Activated effector memory CD4-positive, alpha-beta T cell treated with Interleukin-2 at 50 U/mL for 16 hours (primary cell): Measurements from ENCODE around the gene SCYGR7.

Source experiments
- DNase-seq: peaks from one replicate; pipeline ENCODE4 v3.0.0-alpha.2; 2020

Gene SCYGR7

DNA sequence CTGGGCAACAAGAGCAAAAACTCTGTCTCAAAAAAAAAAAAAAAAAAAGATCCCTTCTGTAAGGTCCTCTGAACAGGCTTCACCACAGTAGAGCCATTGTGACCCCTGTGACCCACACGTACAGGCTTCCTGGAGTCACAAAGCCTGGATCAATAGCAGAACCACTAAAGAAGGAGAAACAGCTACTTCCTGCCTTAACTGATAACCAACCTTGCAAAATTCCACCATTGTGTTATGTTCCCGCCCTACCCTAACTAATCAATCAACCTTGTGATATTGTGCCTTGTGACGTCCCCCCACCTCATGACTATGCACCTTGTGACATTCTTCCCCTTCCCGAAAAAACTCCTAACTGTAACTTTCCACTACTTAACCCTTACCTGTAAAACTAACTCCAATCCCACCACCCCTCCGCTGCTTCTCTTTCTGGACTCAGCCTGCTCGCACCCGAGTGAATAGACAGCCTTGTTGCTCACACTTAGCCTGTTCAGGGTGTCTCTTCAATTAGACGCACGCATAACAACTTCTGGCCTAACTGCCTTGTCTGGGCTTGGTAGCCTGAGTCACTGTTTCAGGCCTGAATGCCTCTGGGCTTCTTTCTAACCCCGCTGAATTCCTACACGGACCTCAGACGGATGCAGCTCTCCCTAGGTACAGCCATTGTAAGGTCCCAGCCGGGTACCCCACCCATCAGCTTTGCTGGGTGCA lies 31.4 kb downstream of the SCYGR7 start:
- no peak for DNase-seq

DNA sequence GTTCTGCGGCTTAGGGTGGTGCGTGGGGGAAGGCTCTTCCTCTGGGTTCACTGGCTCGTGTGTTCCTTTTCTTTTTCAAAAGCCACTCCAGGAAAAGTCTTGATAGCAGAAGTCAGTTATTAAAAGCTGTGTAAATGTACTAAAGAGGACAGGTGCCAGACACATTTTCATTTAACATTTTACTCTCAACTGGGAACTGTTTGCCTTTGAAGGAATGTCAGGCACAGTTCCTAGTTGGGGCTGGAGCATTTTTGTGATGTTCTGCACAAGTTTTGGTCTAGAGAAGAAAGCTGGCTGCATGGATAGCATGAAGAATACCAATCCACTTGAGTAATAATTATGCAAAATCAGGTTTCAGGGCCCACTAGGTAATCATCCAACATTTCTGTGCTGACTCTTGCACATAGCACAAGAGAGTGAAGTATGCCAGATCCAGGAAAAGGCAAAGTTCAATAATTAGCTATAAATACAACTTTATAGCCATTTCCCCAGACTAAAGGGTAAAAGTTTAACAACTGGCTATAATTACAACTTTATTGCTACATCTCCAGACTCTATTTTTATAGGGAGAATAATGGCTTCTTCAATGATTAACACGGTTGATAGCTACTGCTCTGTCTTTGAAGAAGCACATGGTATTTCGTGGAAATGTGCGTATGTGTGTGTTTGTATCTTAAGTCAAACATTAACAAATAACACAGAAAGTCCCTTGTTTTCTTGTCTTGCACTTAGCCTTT lies 33.8 kb downstream of the SCYGR7 start:
- DNase-seq = no peak

DNA sequence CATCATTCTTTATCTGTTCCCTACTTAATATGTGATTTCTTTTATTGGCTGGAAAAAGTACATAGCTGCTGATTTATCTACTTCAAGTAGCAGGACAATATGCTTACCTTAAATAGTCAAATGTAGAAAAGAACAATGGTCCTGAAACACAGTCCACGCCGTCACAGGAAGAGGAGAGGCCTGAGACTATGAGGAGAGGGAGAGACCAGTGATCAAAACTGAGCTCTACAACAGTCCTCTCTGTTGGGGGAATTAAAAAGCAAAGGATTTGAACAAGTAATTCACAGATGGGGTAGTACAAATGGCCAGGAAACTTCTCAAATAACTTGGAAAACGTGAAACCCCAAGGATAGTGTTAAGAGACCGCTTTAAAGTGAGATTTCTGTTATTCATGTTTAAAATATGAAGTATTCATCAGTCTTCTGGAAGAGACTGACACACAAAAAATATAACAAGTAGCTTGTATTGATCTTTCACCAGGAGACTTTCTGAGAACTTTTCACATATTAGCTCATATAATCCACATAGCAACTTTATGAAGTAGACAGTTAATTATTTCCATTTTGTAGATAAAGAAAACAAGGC lies 37.7 kb downstream of the SCYGR7 start:
- DNase-seq = no peak

DNA sequence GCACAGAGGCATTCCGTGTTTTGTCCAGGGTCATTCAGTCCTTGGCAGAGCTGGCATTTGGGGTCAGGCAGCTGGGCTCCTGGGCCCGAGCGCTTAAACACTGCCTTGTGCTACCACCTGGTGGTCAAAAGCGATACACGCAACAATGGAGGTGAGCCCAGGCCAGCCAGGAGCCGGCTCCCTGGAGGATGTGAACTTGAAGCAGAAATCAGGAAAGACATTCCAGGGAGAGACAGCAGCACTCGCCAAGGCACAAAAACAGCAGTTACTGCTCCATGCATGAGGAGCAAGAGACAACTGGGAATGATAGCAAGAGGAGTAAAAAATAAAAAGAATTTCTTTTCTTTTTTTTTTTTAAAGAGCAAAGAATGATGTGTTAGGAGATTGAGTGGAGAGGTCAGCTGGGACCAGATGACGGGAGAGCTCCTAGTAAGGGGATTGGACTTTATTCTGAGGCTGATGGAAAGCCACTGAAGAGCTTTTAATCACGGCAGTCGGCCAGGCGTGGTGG lies 38.3 kb downstream of the SCYGR7 start:
- peak; percentile 36 for DNase-seq

DNA sequence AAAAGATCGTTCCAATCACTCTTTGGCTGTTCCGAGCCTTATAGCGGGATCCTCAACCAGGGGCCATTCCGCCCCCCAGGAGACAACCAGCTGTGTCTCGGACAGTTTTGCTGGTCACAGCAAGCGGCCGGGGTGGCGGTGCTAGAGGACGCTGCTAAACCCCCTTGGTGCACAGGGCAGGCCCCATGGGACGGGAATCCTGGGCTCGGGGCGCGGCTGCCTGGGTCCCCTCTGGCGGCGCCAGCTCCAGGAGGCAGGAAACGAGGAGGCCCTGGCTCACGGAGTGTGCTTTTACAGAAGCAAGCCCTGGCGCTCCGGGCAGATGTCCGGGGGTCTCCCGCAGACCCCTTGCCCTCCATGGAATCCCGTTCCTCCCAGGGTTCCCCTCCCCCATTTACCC lies 39.7 kb downstream of the SCYGR7 start:
- no peak for DNase-seq

DNA sequence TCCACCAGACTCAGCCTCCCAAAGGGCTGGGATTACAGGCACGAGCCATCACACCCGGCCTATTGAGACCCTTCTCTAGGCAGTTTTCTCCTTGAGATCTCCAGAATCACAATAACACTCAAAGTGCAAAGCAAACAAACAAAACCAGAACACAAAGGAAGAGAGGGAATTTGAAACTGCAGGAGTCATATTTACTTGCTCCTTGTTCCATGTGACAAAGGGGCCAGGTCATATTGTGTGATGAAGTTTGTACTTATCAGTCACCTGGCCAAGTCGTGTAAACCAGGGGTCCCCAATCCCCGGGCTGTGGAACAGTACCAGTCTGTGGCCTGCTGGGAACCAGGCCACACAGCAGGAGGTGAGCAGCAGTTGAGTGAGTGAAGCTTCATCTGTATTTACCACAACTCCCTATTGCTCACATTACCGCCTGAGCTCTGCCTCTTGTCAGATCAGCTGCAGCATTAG lies 44.1 kb downstream of the SCYGR7 start:
- DNase-seq = no peak

DNA sequence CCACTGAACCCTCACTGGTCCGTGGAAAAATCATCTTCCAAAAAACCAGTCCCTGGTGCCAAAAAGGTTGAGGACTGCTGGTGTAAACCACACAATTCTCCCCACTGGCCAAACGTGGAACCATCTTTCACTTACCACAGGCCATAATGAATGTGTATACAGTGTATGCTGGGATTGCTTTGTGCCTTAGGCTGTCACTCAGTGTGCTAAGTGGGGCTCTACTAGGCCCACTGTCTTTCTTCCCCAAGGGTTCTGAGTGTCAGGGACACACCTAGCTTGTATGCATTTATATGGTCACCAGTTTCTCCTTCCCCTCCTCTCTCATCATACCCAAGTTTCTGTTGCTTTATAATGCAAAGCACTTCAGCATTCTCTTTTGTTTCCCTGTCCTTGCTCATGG lies 44.8 kb downstream of the SCYGR7 start:
- DNase-seq = no peak

DNA sequence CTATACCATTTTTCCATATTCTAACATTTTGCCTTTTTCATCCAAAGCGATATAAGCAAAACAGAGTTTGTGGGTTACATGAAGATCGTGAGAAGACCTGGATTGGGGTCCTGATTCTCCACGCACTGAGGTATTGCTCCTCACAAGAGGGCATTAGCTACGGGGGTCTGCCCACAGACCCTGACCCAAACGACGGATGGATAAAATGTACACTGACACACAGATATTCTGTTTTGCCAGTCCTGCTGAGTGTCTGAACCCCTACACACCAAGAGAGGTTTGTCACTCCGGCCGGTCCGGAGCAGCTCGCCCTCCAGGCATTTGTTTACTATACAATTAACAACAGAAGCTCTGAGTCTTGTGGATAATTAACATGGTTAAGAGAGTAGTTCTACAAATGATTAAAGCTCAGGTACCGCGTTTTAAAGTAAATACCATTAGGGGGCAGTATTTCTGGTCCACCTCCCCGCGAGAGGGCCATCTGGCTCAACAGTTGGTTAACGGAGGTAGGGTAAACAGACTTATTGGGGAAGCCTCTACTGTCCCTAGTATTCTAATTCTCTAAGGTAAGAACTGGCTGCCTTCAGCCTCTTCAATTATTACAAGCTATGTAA lies 46.0 kb downstream of the SCYGR7 start:
- DNase-seq = no peak

DNA sequence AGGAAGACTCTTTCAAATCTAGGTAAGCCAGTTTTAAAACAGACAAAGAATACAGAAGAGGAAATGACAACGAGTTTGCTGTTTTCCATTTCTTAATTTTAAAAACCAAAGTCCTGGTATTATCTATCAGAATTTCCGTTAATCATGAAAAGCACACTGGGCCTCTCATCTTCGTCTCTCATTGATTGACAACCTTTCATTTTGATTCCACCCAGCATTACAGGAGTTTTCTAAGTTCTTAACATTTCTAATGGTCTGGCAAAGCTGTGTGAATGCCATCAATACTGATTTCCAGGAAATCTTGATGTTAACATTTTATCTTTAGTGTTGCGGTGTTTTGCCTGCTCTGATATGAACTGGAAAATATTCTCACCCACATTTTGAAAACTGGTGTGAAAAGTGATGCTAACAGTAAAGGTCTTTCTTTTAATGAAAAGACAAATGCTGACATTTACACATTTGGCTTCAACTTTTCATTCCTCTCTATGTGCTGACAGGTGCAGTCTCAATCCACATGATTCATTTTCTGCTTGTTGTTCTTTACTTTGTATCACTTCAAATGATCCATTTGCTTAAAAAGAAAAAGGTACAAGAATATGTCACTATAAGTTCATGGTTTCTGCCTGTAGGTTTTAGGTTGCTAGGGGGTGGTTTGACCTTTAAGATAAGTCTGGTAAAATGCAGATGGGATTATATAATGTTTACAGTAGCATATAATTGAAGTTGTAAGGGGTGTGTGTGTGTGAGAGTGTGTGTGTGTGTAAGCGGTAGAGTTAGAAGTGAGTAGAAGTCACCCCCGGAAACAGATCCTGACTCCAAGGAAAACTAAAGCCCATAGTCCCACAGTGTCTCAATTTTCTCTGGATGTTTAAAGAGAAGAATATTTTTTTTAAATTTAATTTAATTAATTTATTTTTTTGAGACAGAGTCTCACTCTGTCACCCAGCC lies 47.0 kb downstream of the SCYGR7 start:
- DNase-seq = no peak
